Kidney glomerular epithelial cell (primary cell): Measurements from ENCODE around the gene PDE4D.
"Not testable (repeated sequence)": the region's sequence is repeated elsewhere in the genome, so short reads cannot be mapped to it uniquely, and the experiment has no call there.

Source experiments
- DNase-seq: peaks from one replicate; lab custom pipeline; 2025; lab: John Stamatoyannopoulos, UW

PDE4D gene

GRCh38 chr5:59582746-59583145 is 310.8 kb downstream of the PDE4D start:
- no peak for DNase-seq

DNA sequence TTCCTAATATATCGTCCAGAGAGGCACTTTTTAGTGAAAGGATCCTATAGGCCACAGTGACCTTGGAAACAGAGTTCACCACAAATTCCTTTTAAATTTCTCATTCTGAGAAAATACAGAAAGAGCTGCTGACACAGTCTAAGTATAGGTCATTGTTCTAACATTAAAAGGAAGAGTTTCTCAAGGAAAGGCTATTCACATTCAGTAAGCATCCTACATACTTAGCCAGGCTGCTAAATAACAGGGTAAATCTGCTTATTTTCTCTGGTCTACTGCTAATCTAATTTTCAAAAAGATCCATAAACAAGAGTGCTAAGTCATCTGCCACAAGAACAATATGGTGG is 313.7 kb downstream of the PDE4D start:
- DNase-seq: no peak

GRCh38 chr5:59579101-59579823 is 314.3 kb downstream of the PDE4D start:
- no peak for DNase-seq

GRCh38 chr5:59577485-59577884 is 316.0 kb downstream of the PDE4D start:
- DNase-seq: no peak

- DNase-seq: no peak
These were observed 317.7 kb downstream of the PDE4D start for GRCh38 chr5:59575648-59576445.

- not testable (repeated sequence) for DNase-seq
These were observed 320.0 kb downstream of the PDE4D start for GRCh38 chr5:59573509-59573908.

DNA sequence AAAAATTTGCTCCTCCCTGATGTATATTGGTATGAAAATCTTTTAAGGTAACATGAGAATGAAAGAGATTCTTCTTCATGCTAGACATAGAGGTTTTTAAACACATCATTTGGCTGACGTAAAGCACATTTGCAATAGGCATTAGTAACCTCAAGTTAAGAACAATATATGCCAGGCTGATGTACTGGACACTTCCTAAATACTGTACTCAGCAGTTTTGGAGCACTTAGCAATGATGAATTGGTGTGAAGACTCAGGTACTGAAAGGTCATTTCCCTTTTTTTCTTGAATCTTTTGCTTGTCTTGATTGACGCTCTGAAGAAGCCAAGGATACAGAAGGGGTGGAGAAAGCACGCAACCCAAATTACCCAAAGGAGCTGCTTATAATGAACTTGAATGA is 322.5 kb downstream of the PDE4D start:
- DNase-seq: no peak

- no peak for DNase-seq
These were observed 323.8 kb downstream of the PDE4D start for GRCh38 chr5:59569608-59570334.

- no peak for DNase-seq
These were observed 324.4 kb downstream of the PDE4D start for GRCh38 chr5:59569158-59569557.

DNA sequence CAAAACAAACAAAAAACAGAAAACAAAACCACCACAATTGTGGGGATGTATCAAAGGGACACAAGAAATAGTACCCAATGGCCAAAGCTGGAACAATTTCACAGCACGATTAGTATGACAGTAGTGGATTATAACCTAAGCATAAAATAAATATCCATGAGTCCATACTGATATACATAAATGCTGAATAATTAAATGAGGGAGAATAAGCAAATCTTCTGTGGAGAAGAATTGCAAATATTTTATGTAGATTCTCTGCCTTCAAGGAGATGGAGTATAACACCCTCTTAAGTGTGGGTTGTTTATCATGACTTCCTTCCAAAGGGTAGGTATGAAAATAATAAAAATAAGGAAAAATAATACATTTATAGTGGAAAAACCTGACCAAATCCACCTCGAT is 325.4 kb downstream of the PDE4D start:
- no peak for DNase-seq

DNA sequence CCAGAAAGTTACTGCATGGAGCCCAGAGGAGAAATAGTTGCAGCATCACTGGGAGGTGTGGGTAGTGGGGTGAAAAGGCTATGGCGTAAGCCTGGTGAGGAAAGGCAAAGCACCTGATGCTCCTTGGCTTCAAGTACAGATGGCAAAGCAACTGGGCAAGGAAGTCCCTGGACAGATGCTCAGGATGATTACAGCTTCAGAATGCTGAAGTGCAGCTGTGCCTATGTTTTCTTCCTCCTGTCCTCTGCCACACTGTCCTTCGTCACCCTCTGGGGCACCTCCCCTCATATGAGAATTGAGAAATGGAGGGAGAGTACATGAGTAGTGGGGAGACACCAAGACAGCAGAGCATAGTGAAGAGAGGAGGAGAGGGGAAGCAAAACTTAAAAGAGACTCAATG is 328.0 kb downstream of the PDE4D start:
- no peak for DNase-seq

DNA sequence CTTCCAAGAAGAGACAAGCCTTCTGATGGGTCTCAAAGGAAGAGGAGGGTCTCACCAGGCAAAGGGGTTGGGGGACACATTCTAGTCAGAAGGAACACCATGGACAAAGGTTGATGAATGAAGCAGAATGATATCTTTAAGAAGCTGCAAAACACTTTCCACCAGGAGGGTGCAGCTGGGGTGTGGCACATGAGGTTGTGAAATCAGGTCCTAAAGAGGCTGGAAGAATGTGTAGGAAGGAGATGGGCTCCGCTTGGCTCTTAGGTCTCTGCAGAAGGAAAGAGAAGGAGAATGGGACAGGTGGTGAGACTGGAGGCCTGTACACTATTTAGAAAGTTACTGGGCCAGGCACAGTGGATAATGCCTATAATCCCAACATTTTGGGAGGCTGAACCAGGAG is 328.6 kb downstream of the PDE4D start:
- no peak for DNase-seq

DNA sequence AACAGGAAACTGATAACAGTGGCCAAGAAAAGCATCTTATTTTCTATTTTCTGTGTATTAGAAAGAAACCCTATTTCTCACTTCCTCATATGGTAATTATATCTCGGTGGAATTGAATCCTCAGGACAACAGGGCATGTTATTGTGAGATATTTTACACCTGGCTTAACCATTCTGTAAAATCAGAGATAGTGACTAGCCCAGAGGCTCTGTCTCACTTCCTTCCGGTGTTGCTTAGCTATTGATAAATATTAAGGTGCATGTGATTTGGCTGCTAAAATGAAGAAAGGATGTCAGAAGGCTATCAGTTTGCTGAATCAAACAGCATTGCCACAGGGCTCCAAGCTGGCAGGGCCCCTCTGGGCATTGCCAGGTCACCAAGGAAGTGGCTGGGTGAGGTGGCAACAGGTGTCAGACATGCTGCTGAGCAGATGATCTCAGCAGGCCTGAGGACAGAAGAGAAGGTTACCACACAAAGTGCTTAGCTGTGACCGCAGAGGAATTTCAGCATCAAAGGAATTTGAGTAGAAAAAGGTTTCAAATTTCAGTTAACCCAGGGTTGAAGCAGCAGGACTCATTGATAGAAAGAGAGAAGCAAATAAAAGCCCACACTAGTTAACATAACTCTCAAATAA is 330.7 kb downstream of the PDE4D start:
- DNase-seq: peak; percentile 41

DNA sequence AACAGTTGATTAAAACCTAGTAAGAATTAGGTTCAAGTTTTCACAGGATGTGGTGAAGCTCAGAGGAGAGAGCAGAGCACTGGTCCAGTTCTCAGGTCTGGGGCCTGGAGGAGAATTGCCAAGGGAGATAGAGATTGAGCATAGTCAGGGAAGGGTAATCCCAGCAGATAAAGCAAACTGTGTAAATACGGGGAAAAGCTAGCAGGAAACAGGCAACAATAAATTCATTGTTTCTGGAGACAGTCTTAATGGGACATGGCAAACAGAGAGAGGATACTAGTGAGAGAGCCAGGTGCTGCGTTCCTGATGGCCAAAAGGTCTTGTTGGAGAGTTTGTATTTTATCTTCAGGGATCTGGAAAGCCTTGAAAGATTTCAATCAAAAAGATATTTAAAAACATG is 333.0 kb downstream of the PDE4D start:
- no peak for DNase-seq

GRCh38 chr5:59559847-59560246 is 333.7 kb downstream of the PDE4D start:
- DNase-seq: no peak

- DNase-seq: no peak
These were observed 334.2 kb downstream of the PDE4D start for GRCh38 chr5:59559323-59559722.

DNA sequence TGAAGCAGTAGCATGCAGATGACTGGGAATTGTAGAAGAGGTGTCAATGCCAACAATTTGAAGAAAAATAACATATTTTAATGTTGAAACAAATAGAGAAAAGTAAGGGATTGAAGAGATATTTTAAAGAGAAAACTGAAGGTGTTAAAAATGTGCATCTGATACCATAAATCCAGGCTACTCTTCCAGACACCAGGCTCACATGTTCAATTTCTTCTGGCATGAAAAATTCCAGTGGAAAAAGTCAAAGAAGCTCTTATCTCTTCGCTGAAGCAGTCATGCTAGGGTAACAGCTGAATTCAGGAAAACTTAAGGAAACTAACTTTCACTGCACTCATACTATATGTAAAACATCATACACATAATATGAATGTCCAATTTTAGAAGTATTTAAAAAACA is 335.0 kb downstream of the PDE4D start:
- no peak for DNase-seq

GRCh38 chr5:59557572-59557971 is 336.0 kb downstream of the PDE4D start:
- no peak for DNase-seq

GRCh38 chr5:59555596-59555995 is 337.9 kb downstream of the PDE4D start:
- no peak for DNase-seq

DNA sequence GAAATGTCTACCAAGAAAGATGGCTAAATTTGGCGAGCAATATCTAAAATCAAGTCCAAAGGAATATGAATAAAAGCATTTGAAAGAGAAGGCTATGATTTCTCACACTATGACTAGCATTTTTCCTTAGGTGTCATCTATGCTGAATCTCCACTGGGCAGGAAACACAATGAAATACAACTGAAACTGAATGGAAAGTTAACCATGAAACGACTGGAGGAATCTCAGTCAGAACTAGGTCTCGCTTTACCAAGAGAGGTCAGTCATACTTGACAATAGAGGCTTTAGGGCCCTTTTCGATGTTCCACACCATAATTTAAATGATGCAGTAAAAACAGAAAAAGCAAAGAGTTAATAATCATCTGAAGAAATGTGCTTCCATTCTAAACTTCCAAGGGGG is 339.0 kb downstream of the PDE4D start:
- no peak for DNase-seq

DNA sequence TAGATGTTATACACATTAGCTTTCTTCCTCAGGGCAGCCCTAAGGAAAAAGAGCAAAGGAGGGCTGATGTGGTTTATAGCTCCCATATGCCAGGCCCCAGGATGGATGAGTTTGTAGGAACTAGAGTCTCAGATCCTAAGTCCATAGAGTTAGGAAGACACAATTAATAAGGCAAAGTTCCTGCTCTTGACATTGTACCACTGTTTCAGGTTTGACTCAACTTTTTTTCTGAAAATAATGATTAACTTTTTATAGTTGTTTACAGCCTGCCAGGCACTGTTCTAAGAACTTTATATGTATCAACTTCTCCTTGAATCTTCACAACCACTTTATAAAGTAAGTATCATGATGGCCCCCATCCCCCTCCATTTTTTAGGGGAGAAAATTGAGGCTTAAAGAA is 339.5 kb downstream of the PDE4D start:
- no peak for DNase-seq

DNA sequence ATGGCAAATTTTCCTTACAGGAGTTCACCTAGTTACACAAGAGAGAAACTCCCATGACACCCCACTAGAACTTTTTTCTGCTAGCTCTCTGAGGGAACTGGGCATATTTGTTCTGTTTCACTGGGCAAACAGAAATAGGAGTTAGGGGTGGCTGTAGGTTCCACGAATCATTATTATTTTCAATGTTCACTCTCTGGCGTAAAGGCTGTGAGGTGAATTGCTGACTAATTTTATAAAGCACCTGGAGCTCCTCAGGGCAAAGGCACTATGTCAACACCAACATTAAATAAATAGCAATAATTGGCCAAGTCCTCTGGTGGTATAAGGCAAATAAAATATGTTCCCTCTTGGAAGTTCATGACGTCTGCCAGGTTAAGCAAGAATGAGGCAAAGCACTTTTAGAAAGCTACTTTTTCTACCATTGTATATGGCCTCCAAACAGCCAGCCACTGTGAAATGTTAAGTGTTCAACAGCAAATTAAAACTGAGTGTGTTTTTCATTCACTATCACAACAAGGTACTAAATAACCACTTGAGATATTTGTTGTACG is 344.6 kb downstream of the PDE4D start:
- DNase-seq: no peak
